IPS-18a (cell line): ENCODE data around the gene CREB5.

Experiments used
- H3K27ac ChIP-seq: one replicate; pipeline ENCODE4 v1.5.1; 2013; ENCODE audit warnings: low read length
- H3K27me3 ChIP-seq: one replicate; pipeline ENCODE4 v1.6.1; 2013; ENCODE audit warnings: mild to moderate bottlenecking, low read length; ENCODE audit not compliant: control insufficient read depth, insufficient read depth
- H3K36me3 ChIP-seq: one replicate; pipeline ENCODE4 v1.6.1; 2013; ENCODE audit warnings: low read depth, low read length; ENCODE audit not compliant: control insufficient read depth
- H3K4me1 ChIP-seq: one replicate; pipeline ENCODE4 v1.6.1; 2013; ENCODE audit warnings: low read depth, low read length; ENCODE audit not compliant: control insufficient read depth
- H3K4me3 ChIP-seq: one replicate; pipeline ENCODE4 v1.5.1; 2013; ENCODE audit warnings: low read length
- H3K9ac ChIP-seq: one replicate; pipeline ENCODE4 v1.6.1; 2013; ENCODE audit warnings: mild to moderate bottlenecking, low read length, moderate library complexity
- H3K9me3 ChIP-seq: one replicate; pipeline ENCODE4 v1.6.1; 2013; ENCODE audit warnings: low read depth, low read length; ENCODE audit not compliant: control insufficient read depth

Gene CREB5

GRCh38 chr7:28626221-28626620 is 213.9 kb downstream of the CREB5 start:
- H3K27me3 ChIP-seq, result no peaks in the 10 kb centered on the region
- H3K27ac ChIP-seq, result no peak overlapping the region
- H3K4me3 ChIP-seq, result no peak overlapping the region
- no peaks in the 10 kb centered on the region for H3K9me3 ChIP-seq
- H3K9ac ChIP-seq, result no peak overlapping the region
- H3K36me3 ChIP-seq, result no peaks in the 10 kb centered on the region
- no peaks in the 10 kb centered on the region for H3K4me1 ChIP-seq

- Histone ChIP-seq H3K27me3 (no peaks in the 10 kb centered on the region), H3K9ac (no peak overlapping the region)
These were observed 214.4 kb downstream of the CREB5 start for GRCh38 chr7:28626624-28627262.

GRCh38 chr7:28627263-28627653 is 214.9 kb downstream of the CREB5 start:
- Histone ChIP-seq H3K9ac (no peak overlapping the region), H3K4me3 (no peak overlapping the region), H3K36me3 (no peaks in the 10 kb centered on the region), H3K9me3 (no peaks in the 10 kb centered on the region), H3K4me1 (no peaks in the 10 kb centered on the region), H3K27me3 (no peaks in the 10 kb centered on the region), H3K27ac (no peak overlapping the region)

More at GRCh38 chr7:28626624-28627262, 214.4 kb downstream of the CREB5 start:
- H3K27ac ChIP-seq, result no peak overlapping the region
- no peak overlapping the region for H3K4me3 ChIP-seq
- no peaks in the 10 kb centered on the region for H3K4me1 ChIP-seq
- no peaks in the 10 kb centered on the region for H3K36me3 ChIP-seq
- H3K9me3 ChIP-seq, result no peaks in the 10 kb centered on the region

GRCh38 chr7:28627896-28628295 is 215.6 kb downstream of the CREB5 start:
- no peak overlapping the region for H3K27ac ChIP-seq
- no peaks in the 10 kb centered on the region for H3K27me3 ChIP-seq
- no peaks in the 10 kb centered on the region for H3K9me3 ChIP-seq
- H3K9ac ChIP-seq, result no peak overlapping the region
- H3K4me3 ChIP-seq, result no peak overlapping the region
- H3K4me1 ChIP-seq, result no peaks in the 10 kb centered on the region
- H3K36me3 ChIP-seq, result no peaks in the 10 kb centered on the region

- H3K9me3 ChIP-seq, result no peaks in the 10 kb centered on the region
- H3K4me1 ChIP-seq, result no peaks in the 10 kb centered on the region
- no peak overlapping the region for H3K9ac ChIP-seq
- H3K36me3 ChIP-seq, result no peaks in the 10 kb centered on the region
- H3K27me3 ChIP-seq, result no peaks in the 10 kb centered on the region
- no peak overlapping the region for H3K4me3 ChIP-seq
- no peak overlapping the region for H3K27ac ChIP-seq
These were observed 217.0 kb downstream of the CREB5 start for GRCh38 chr7:28629216-28629842.

- H3K27ac ChIP-seq, result no peak overlapping the region
- H3K36me3 ChIP-seq, result no peaks in the 10 kb centered on the region
- H3K9ac ChIP-seq, result no peak overlapping the region
- H3K9me3 ChIP-seq, result no peaks in the 10 kb centered on the region
- H3K27me3 ChIP-seq, result no peaks in the 10 kb centered on the region
- no peak overlapping the region for H3K4me3 ChIP-seq
- no peaks in the 10 kb centered on the region for H3K4me1 ChIP-seq
These were observed 218.0 kb downstream of the CREB5 start for GRCh38 chr7:28630350-28630749.

- no peak overlapping the region for H3K9ac ChIP-seq
- no peaks in the 10 kb centered on the region for H3K27me3 ChIP-seq
- H3K4me3 ChIP-seq, result no peak overlapping the region
- H3K36me3 ChIP-seq, result no peaks in the 10 kb centered on the region
- no peak overlapping the region for H3K27ac ChIP-seq
- no peaks in the 10 kb centered on the region for H3K4me1 ChIP-seq
- H3K9me3 ChIP-seq, result no peaks in the 10 kb centered on the region
These were observed 219.7 kb downstream of the CREB5 start for GRCh38 chr7:28631995-28632394.

- Histone ChIP-seq H3K27me3 (no peaks in the 10 kb centered on the region), H3K9ac (no peak overlapping the region), H3K4me3 (no peak overlapping the region)
These were observed 226.6 kb downstream of the CREB5 start for GRCh38 chr7:28638914-28639313.

GRCh38 chr7:28640001-28640400 is 227.7 kb downstream of the CREB5 start:
- Histone ChIP-seq H3K4me3 (no peak overlapping the region), H3K4me1 (peaks cover 17% of the 10 kb centered on the region), H3K9me3 (no peaks in the 10 kb centered on the region), H3K9ac (no peak overlapping the region), H3K36me3 (no peaks in the 10 kb centered on the region), H3K27me3 (no peaks in the 10 kb centered on the region), H3K27ac (no peak overlapping the region)

More at GRCh38 chr7:28638914-28639313, 226.6 kb downstream of the CREB5 start:
- no peaks in the 10 kb centered on the region for H3K9me3 ChIP-seq
- H3K36me3 ChIP-seq, result no peaks in the 10 kb centered on the region
- no peak overlapping the region for H3K27ac ChIP-seq
- peaks cover 14% of the 10 kb centered on the region for H3K4me1 ChIP-seq

GRCh38 chr7:28641752-28642545 is 229.6 kb downstream of the CREB5 start:
- Histone ChIP-seq H3K4me3 (no peak overlapping the region), H3K4me1 (peaks cover 17% of the 10 kb centered on the region), H3K36me3 (no peaks in the 10 kb centered on the region), H3K9me3 (no peaks in the 10 kb centered on the region), H3K9ac (no peak overlapping the region), H3K27me3 (no peaks in the 10 kb centered on the region), H3K27ac (no peak overlapping the region)

GRCh38 chr7:28643188-28643569 is 230.9 kb downstream of the CREB5 start:
- no peak overlapping the region for H3K9ac ChIP-seq
- H3K4me1 ChIP-seq, result peaks cover 17% of the 10 kb centered on the region
- H3K27me3 ChIP-seq, result no peaks in the 10 kb centered on the region
- no peak overlapping the region for H3K27ac ChIP-seq
- H3K36me3 ChIP-seq, result no peaks in the 10 kb centered on the region
- H3K4me3 ChIP-seq, result no peak overlapping the region
- no peaks in the 10 kb centered on the region for H3K9me3 ChIP-seq
